Eye (tissue), 1 donor: Measurements from ENCODE around the gene LLGL2.

Experiments
- DNase-seq: peaks from one replicate; pipeline ENCODE4 v3.0.0-alpha.2; 2015

The LLGL2 gene

DNA sequence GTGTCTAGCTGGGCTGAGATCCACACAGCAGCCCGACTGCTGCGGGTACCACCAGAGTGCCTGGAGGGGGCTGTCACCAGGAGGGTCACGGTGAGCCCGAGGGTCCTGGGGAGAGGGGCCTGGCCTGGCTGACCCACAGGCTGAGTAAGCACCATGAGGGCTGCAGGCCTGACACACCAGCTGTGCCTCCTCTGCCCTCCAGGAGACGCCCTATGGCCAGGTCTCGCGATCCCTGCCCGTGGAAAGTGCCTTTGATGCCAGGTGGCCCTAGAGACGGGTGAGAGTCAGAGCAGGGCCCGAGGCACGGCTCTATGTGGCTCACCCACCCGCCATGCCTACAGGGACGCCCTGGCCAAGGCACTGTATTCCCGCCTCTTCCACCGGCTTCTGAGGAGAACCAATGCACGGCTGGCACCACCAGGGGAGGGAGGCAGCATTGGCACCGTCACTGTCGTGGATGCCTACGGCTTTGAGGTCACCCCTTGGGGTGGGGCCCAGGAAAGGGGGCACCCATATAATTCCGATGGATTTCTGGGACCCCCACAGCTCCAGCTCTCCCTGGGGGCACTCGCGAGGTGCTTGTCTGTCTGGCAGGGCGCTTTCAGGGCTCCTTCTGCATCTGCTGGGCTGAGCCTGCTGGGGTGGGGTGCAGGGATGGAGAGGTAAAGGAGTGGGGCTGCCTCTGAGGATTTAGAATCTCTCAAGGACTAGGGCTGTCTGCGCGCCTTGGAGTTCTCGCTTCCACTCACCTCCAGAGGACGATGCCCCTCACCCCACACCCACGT, 69.2 kb downstream of the LLGL2 start:
- no peak for DNase-seq

DNA sequence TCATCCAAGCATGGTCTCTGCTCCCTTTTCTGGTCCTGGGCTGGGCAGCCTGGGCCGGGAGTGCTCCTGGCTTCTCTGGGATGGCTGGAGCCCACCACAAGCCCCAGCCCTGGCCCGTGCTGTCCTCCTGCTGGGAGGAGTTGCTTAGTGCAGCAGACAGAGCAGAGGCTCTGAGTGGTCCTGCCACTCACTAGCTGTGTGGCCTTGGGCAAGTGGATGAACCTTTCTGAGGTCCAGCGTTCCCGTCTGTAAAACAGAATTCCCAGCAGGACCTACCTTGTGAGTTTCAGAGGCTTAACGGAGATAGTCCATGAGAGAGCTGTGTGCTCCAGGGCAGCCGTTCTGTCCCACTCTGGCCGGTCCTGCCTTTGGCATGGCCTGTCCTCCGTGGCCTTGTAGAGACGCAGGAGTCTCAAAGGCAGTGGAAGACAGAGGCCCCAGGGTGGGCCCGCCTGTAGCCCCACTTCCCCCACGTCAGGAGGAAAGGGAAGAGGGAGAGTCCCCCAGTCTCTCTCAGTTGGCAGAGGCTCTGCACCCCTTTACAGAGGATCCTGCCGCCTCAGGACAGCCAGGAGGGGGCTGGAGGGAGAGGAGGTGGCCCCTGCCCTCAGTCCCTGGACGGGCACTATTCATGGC, 69.9 kb downstream of the LLGL2 start:
- DNase-seq: no peak

DNA sequence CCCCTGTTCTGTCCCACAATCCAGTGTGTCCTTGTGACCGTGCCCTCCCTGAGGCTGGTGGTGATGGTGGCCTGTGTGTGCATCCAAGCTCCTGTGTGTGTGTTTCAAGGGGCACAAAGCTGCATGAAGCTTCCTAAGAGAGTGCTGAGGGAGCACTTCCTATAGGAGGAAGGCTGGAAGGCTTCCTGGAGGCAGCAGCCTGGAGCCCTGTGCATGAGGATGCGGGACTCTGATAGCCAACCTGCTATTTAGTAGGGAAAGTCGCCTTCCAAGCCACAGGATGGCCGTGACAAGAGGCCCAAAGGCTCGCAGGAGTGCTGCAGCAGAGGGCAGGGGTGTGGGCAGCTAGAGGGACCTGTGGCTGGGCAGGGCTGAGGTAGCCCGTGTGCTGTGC, 70.4 kb downstream of the LLGL2 start:
- DNase-seq: no peak

DNA sequence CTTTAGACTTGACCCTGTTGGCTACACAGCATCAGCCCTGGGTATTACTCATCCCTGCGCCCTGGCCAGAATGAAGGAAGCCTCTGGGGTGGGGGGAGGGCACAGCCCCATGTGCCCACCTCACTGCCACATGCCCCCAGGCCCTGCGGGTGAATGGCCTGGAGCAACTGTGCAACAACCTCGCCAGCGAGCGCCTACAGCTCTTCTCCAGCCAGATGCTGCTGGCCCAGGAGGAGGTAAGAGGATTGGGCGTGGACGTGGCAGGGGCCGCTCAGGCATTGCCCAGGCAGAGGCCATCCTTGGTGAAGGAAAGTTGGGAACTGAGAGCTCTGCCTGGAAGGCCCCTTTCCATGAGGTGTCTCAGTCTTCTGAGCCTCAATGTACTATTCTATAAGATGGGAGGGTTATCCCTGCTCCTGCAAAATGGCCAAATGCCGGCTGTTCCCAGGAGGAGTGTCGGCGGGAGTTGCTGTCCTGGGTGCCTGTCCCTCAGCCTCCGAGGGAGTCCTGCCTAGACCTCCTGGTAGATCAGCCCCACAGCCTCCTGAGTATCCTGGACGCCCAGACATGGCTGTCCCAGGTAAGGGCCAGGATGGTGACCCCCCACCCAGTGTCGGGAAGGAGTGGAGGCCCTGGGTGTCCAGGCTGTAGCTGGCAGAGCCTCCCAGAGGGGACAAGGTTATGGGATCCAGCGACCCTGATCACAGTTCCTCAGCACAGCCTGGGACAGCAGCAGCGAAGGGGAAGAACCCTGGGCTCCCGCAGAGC, 71.0 kb downstream of the LLGL2 start:
- no peak for DNase-seq

DNA sequence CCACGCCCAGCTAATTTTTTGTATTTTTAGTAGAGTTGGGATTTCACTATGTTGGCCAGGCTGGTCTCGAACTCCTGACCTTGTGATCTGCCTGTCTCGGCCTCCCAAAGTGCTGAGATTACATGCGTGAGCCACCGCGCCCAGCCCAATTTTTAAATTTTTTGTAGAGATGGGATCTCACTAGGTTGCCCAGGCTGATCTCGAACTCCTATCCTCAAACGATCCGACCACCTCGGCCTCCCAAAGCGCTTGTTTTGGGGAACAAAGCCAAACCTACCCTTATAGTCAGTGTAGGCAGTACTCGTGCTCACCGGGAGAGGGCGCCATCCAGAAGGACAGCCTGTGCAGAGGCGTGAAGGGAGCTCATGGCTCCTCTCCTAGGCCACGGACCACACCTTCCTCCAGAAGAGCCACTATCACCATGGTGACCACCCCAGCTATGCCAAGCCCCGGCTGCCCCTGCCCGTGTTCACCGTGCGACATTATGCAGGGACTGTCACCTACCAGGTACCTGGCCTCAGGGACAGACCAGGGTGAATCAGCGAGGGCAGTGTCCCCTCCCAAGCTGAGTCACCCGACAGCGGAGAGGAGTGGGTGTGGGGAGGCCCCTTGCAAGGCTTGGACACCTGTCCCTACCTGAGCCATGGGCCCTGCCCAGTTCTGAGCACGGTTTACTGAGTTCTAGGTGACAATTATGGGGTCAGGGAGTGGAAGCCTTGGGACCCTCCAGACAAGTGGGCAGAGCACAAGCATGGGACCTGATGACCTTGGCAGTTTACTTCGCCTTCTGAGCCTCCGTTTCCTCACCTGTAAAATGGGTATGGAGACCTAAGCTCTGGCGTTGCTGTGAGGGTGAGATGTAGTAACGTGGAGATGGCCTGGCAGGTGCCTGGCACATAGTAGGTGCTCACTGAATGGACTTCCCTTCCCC, 75.8 kb downstream of the LLGL2 start:
- DNase-seq: peak; percentile 55

DNA sequence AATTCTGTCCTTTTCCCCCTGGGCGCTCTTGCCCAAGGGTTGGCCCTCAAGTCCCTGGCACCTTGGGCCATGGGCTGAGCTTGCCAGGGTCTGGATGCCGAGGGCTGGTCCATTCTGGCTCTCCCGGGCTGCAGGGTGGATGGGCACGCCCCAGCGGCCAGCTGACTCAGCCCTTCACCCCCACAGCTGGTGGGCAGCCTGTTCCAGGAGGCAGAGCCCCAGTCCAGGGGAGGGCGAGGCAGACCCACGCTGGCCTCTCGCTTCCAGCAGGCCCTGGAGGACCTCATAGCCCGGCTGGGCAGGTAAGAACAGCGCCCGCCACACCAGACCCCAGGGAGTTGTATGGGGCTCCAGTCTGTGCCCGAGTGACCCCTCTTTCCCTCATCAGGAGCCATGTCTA, 77.1 kb downstream of the LLGL2 start:
- no peak for DNase-seq

DNA sequence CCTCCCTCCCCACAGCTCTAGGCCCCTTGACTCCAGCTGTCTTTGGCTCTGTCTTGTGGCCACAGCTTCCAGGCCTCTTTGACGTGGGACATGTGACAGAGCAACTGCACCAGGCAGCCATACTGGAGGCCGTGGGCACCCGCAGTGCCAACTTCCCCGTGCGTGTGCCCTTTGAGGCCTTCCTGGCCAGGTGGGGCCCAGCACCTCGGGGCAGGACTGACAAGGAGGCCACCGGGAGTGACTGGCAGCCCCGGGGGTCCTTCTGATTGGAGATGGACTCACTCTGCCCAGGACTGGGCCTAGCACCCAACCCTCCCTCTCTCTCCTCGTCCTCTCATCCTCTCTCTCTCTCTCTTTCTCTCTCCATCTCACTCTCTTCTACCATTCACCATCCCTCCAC, 77.6 kb downstream of the LLGL2 start:
- DNase-seq: no peak

DNA sequence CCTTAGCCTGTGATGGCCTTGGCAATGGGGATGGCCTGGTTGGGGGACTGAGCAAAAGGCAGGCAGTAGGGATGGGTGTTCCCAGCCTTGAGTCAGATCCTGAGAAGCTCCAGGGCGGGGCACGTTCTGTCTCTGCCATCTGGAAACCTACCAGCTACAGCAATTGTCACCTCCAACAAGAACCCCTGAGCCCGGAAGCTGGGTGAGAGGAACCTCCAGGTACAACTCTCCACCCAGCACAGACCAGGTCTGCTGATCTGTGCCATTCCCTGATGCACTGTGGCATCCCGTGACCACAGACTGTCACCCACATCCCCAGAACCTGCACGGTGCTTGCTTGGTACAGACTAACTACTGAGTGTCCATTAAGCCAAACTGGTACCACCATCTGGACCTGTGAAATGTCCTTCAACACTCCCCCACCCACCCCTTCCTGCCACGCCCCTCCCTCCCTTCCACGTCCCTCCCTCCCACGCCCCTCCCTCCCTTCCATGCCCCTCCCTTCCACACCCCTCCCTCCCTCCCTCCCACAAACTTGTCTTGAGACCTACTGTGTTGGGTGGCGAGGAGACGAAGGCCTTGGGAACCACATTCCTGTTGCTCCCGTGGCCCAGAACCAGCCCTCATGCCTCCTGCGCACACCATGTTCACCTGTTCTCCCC, 78.7 kb downstream of the LLGL2 start:
- DNase-seq: no peak

DNA sequence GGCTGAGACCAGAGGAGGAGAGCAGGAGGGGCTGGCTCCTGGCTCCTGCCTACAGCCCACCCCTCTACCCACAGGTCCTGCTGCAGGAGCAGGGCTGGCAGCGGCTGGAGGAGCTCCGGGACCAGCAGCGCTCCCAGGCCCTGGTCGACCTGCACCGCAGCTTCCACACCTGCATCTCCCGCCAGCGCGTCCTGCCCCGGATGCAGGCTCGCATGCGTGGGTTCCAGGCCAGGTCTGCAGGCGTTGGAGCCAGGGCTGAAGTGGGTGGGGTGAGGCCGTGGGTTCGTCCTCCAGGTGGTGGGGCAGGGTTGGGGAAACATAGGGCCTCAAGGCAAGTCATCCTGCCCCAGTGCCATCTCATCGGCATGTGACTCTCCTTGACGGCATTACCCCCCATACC, 80.3 kb downstream of the LLGL2 start:
- no peak for DNase-seq

DNA sequence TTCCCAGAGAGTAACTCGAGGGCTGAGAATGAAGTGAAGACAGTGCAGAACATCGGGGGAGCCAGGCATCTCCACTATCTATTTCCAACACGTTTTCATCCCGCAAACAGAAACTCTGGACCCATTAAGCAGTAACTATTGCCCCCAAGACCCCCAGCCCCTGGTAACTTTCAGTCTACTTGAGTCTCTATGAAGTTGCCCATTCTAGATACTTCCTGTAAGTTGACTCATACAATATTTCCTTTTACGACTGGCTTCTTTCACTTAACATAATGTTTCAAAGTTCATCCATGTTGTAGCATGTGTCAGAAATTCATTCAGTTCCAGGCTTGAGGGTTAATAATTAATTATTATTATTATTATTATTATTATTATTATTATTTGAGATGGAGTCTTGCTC, 81.6 kb downstream of the LLGL2 start:
- no peak for DNase-seq

DNA sequence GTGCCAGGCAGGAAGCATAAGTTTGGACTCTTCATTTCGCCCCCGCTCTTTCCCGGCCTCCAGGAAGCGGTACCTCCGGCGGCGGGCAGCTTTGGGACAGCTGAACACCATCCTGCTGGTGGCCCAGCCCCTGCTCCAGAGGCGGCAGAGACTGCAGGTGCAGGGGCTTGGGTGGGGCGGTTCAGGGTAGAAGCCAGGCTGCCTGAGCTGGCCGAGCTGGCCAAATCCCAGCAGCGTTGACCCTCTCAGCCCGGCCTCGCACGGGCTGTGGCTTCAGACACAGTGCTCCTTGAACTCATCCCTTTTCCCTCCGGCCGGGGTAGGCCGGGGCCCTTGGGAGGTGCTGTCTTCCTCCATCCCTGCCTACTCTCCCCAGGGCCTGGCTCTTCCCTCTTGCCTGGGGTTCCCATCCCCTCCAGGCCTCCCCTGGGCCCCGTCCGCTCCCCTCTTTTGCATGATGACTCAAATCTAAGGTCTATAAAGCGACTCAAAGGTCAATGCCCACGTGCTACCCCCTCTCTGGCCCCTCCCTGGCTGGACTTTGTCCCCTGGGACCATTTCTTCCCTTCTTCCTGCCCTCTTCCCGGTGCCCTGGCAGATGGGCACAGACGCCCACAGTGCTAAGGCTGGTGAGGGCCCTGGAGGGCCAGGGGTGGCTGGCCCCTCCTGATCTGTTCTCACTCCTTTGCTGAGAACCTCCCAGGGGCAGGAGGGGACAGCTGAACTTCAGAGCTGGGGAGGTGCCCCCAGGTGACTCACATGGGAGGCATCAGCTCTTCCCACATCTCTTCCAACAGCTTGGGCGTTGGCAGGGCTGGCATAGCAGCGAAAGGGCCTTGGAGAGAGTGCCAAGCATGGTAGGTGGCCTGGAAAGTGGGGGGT, 84.8 kb downstream of the LLGL2 start:
- no peak for DNase-seq

DNA sequence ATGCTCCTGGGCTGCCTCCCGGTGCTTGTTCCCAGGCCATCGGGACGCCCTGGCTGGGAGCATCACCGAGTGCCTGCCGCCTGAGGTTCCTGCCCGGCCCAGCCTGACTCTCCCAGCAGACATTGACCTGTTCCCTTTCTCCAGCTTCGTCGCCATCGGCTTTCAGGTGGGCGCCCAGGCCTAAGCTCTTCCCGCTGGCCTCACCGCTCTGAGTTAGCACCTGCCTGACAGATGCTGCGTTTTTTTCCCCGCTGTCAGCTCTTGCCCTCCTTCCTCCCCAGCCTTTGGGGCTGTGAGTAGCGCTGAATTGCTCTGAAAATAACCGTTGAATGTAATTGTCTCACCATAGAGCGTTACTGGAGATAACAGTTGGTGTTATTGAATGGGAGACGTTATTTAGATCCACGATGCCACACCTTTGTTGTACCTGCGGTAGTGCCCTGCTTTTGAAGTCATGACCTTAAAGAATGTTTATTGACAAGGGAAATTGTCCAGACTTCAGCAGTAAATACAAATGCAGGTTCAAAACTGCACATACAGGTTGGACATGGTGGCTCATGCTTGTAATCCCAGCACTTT, 86.4 kb downstream of the LLGL2 start:
- no peak for DNase-seq

DNA sequence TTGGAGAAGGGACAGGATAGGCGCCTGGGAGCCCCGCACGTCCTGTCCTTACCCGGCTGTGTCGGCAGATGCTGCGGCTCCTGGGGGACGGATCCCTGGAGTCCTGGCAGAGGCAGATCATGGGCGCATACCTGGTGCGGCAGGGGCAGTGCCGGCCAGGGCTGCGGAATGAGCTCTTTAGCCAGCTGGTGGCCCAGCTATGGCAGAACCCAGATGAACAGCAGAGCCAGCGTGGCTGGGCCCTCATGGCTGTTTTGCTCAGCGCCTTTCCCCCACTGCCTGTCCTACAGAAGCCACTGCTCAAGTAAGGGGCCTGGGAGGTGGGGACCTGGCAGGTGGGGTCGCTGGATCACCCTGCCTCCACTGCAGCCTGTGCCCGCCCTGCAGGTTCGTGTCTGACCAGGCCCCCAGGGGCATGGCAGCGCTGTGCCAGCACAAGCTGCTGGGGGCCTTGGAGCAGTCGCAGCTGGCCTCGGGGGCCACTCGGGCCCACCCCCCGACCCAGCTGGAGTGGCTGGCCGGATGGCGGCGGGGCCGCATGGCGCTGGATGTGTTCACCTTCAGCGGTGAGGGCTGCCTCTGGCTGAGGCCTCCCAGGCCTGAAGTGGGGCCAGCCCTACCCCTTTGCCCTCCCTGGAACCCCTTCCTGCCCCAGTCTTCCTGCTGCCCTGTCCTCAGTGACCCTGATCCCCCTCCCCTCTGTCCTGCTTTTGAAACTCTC, 87.6 kb downstream of the LLGL2 start:
- no peak for DNase-seq

DNA sequence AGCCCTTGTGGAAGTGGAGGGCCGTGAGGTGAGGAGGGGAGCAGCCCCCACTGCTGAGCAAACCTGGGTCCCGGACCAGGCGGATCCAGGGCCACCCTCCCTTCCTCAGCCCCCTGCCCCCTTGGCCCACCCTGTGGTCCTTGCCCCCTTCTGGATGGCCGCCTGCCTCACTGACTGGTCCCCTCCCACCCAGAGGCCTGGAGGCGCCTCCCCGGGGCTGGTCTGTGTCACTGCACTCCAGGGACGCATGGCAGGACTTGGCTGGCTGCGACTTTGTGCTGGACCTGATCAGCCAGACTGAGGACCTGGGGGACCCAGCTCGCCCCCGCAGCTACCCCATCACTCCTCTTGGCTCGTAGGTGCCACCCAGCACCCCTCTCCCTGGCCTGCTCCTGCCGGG, 88.5 kb downstream of the LLGL2 start:
- no peak for DNase-seq

DNA sequence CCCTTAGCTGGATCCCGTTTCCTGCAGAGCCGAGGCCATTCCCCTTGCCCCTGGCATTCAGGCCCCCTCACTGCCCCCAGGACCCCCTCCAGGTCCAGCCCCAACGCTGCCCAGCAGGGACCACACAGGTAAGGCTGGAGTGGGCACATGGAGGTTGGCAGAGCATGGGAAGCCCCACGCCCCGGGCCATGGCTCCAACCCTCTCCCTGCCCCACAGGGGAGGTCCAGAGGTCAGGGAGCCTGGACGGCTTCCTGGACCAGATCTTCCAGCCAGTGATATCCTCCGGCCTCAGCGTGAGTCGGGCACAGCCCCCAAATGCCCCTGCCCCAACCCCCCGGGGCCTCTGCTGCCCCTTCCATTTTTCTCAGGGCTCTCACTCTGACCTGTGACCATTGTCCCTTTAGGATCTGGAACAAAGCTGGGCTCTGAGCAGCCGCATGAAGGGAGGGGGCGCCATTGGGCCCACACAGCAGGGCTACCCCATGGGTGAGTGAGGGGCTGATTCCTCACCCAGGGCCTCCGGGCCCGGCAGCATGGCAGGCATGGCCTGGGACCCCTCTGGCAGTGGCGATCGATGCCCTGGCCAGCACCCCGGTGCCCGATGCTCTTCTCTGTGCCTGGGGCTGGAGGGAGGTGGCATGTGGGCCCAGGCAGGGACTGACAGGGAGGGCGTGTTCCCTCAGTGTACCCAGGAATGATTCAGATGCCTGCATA, 89.2 kb downstream of the LLGL2 start:
- no peak for DNase-seq

DNA sequence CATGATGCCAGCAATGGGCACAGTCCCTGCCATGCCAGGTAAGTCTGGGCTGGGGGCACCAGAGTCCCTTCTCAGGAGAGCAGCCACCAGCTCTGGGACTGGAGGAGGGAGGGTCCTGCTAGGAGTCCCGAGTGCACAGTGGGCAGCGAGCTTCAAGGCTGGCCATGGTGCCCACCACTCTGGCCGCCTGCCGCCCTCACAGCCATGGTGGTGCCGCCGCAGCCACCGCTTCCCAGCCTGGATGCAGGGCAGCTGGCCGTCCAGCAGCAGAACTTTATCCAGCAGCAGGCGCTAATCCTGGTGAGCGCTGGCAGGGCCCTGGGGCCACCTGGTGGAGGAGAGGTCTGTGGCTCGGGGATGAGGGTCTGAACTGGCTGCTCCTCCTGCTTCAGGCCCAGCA, 89.8 kb downstream of the LLGL2 start:
- no peak for DNase-seq

DNA sequence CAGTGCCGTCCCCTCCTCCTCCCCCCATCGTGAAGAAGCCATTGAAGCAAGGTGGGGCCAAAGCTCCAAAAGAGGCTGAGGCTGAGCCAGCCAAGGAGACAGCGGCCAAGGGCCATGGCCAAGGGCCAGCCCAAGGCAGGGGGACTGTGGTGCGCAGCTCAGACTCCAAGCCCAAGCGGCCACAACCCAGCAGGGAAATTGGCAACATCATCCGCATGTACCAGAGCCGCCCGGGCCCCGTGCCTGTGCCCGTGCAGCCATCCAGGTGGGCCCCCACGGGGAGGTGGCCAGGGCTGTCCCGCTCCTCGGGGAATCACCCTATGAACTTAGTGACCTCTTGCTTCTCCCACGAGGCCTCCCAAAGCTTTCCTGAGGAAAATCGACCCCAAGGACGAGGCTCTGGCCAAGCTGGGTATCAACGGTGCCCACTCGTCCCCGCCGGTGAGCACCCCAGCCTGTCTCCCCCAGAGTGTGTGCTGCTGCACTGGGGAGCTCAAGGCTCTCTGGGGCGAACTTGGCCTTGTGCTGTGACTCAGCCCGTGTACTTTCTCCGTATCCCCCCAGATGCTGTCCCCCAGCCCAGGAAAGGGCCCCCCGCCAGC, 91.1 kb downstream of the LLGL2 start:
- no peak for DNase-seq

DNA sequence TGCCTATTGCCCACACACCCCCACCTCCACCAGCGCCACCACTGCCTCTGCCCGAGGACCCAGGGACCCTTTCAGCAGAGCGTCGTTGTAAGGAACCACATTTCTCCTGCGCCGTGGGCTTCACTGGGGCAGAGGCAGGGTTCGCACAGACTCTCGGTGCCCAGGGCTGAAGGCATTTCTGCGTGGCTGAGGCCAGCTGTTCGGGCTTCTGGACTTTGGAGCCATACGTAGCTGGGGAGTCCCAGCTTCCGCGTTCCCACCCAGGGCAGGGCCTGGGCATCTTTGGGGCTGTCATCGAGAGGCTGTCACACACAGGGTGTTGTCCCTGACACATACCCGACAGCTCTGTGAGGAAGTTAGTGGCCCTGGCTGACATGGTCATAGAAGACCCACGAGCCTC, 91.7 kb downstream of the LLGL2 start:
- DNase-seq: no peak

DNA sequence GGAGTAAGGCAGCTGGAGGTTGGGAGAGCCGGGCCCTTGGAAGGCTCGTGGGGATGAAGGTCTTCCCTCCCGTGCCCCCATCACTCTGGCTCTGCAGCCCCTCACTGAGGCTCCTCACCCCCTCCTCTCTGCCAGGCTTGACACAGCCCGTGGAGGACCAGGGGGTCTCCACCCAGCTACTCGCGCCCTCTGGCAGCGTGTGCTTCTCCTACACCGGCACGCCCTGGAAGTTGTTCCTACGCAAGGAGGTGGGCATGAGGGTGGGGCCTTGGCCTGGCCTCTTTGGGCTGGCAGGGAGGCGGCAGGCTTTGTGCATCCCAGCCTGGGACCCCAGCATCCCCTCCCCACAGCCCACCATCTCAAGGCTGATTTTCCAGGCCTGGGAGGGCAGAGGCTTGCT, 92.2 kb downstream of the LLGL2 start:
- DNase-seq: no peak
